NCI-H748 treated with DMSO at 0.1 percent for 48 hours (cell line): ENCODE measurements around the gene KRTAP12-2.
A peak's percentile ranks its signal among the peaks of the same experiment; 100 is the strongest.

Source experiments
- DNase-seq: peaks from one replicate; lab custom pipeline; 2025; lab: John Stamatoyannopoulos, UW

KRTAP12-2 gene, protein sequence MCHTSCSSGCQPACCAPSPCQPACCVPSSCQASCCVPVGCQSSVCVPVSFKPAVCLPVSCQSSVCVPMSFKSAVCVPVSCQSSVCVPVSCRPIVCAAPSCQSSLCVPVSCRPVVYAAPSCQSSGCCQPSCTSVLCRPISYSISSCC

GRCh38 chr21:44666401-44667320 is at the start of gene KRTAP12-2:
Gene KRTAP12-2, minus strand, starts transcription at chr21:44666927. Its CDS starts 41 bp downstream, at chr21:44666886.
- DNase-seq, result no peak

- DNase-seq, result no peak
These were observed 48.2 kb upstream of the KRTAP12-2 start for GRCh38 chr21:44714905-44715304.

GRCh38 chr21:44713846-44714245 is 47.1 kb upstream of the KRTAP12-2 start:
- DNase-seq, result no peak

GRCh38 chr21:44713130-44713529 is 46.4 kb upstream of the KRTAP12-2 start:
- no peak for DNase-seq

DNA sequence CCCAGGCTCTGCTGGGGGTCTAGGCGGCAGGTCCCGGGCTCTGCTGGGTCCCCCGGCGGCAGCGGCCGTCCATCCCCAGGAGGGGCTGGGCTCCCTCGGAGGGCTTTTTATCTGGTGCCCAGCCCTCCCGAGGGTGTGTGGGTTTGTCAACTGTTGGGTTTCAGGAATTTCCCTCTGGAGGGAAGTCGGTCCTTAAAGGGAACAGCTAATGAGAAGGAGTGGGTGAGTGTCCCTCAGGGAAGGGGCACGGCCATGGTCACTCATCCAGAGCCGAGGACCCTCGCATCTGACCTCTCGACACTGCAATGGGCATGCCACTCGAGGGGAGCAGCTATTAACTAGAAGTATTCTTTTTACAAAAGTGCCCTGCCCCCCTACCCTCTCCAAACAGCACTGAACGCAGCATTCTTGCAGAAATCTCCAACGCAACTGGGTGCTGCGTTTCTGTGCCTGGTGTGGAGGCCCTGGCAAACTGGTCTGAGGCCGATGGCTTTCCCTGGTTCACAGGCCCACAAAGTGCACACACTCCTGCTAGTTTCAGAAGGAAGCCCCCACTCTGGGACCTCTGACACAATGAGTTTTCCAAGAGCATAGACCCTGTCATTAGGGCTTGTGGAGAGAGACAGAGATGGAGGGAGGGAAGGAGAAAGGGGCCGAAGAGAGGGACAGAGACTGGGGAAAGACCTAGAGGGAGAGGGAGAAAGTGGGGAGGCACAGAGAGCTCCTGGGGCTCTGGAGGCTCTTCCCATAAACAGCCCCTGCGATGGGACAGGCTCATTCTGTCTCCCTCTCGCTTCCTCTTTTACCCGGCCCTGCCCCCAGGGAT is 45.7 kb upstream of the KRTAP12-2 start:
- DNase-seq, result no peak

GRCh38 chr21:44711327-44712202 is 44.8 kb upstream of the KRTAP12-2 start, which contains the start of gene TSPEAR:
Gene TSPEAR, minus strand, starts transcription at chr21:44711572. Its CDS starts 58 bp downstream, at chr21:44711514.
- DNase-seq, result no peak

DNA sequence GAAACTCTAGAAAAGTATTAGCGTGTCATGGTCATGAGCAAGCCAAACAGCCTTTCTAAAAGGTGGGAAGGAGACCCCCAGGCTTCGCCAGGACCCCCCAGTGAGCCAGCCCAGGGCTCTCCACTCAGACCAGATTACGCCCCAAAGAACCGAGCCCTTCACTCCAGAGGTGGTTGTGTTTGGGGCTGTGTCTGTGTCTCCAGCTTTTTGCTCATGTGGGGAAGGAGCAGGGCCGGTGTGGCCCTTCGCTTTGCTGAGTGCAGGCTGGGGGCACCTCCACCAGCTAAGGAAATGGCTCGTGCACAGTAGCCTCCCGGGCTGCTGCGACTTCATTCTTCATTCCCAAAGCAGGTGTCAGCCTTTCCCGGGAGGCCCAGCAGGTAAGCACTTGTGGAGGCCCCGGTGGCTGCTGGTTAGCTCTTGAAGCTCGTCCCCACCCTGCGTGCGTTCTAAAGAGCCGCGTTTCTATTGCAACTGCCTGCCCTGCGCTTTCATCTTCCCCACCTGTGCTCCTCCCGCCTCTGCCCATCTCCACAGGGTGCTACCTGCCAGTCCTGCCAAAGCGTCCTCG is 44.1 kb upstream of the KRTAP12-2 start:
- peak; percentile 64 for DNase-seq

DNA sequence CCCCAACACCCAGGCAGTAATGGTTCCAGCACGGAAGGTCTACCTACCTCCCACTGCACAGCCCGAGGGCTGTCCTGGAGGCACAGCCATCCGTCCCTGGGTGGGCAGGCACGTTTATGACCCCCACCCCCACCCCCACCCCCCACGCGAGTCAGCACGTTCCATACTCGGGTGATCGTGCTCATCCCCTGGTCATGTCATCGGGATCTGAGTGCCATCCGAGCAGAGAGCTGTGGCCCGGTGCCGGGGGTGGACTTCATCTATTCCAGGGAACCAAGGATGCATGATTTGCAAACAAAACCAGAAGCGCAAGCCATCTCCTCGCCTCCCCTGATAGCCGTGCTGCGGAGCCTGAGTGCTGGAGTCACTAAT is 43.6 kb upstream of the KRTAP12-2 start:
- DNase-seq, result no peak

DNA sequence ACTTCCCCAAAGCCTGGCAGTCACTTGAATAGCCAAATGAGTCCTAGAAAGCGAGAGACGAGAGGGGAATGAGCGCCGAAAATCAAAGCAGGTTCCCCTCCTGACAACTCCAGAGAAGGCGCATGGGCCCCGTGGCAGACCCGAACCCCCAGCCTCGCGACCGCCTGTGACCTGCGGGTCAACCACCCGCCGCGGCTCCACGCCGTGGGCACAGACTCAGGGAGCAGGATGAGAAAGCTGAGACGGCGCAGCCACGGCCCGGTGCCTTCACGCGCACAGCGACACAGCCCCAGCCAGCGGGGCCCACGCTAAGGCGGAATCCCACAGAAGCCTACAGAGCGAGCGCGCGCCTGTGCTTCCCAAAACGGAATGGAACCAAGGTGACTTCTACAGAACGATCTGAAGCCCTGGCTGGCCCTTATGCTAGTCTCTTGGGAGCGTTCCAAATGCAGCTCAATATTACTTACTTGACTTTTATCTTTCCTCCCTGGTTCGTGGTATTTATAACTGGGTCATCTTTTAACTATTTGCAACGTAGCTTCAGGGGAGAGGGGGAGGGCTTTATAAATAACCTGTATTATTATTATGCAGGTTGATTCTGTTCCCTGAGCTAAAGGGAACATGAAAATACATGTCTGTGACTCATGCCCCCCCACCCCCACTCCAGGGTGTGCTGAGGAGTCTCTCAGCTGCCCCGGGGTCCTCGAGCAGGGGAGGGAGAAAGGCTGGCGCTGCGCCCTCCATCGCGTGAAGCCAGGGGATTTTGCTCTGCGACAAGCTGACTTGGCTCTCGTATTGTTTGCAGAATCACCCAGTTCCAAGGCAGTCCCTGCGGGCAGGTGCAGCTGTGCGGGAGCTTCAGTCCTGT is 42.9 kb upstream of the KRTAP12-2 start:
- no peak for DNase-seq

- DNase-seq, result no peak
These were observed 42.2 kb upstream of the KRTAP12-2 start for GRCh38 chr21:44708866-44709425.

GRCh38 chr21:44708213-44708865 is 41.6 kb upstream of the KRTAP12-2 start:
- DNase-seq, result no peak

- no peak for DNase-seq
These were observed 40.2 kb upstream of the KRTAP12-2 start for GRCh38 chr21:44706706-44707581.

GRCh38 chr21:44706026-44706705 is 39.4 kb upstream of the KRTAP12-2 start:
- DNase-seq, result no peak

DNA sequence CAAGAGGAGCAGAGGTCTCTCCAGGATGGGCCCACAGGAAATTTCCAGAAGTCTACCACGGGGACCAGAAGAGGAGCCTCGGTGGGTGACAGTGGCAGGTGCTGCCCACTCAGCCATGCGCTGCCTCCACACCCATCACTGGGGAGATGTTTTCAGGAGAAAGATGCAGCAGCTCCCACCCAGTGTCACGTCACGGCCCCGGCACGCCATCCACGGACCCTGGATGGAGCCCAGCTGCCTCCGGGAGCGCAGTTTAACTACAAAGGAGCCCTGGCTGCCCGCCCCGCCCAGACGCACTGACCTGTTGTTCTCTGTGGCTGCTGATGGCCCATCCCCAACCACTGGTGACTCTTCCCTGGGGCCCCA is 37.9 kb upstream of the KRTAP12-2 start:
- no peak for DNase-seq

GRCh38 chr21:44703731-44704635 is 37.3 kb upstream of the KRTAP12-2 start:
- no peak for DNase-seq

GRCh38 chr21:44702973-44703730 is 36.4 kb upstream of the KRTAP12-2 start:
- no peak for DNase-seq
